ENCODE results near the gene DNAJB2.

DNA sequence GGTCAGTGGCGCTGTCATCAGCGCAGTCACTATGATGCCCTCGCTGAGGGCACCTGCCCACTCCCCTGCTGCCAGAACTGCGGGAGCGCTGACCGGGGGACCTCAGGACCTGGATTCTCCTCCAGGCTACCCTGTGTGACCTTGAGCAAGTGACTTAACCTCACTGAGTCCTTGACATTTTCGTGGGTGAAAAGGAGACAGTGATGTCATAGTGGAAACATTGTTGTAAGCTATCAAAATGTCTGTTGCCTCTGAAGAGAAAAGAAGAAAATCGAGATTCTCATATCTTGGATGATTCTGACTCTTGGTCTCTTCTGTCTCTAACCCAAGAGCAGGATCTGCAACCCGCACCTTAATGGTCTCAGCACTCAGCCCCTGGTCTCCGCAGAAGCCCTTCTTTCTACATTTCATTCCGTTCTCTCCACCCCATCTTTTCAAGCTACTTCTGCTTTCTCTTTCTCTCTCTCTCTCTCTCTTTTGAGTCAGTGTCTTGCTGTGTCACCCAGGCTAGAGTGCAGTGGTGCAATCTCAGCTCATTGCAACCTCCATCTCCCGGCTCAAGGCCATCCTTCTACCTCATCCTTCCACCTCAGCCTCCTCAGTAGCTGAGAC, 24.5 kb upstream of the DNAJB2 start:
- TF ChIP-seq, protein P1, sequence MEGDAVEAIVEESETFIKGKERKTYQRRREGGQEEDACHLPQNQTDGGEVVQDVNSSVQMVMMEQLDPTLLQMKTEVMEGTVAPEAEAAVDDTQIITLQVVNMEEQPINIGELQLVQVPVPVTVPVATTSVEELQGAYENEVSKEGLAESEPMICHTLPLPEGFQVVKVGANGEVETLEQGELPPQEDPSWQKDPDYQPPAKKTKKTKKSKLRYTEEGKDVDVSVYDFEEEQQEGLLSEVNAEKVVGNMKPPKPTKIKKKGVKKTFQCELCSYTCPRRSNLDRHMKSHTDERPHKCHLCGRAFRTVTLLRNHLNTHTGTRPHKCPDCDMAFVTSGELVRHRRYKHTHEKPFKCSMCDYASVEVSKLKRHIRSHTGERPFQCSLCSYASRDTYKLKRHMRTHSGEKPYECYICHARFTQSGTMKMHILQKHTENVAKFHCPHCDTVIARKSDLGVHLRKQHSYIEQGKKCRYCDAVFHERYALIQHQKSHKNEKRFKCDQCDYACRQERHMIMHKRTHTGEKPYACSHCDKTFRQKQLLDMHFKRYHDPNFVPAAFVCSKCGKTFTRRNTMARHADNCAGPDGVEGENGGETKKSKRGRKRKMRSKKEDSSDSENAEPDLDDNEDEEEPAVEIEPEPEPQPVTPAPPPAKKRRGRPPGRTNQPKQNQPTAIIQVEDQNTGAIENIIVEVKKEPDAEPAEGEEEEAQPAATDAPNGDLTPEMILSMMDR (IDR thresholded peaks at IDR 0.05; ENCODE audit: low read length), result no peak; the same call in 1 of the 2 replicates
- TF ChIP-seq EZH2 (IDR thresholded peaks at IDR 0.05; ENCODE audit: borderline replicate concordance, low read length), result no peak
